Spleen (tissue), 7 donors: ENCODE measurements around the gene FARP1.

Experiments
- POLR2A ChIP-seq, 3 donors: fragments of 450-650 bp; IDR thresholded peaks; one replicate each; pipeline ENCODE4 v1.5.1; 2017; ENCODE audit warnings: antibody characterized with exemption in 3 of 3, mild to moderate bottlenecking in 1 of 3
- POLR2AphosphoS5 ChIP-seq, 3 donors: sonication (generic); formaldehyde crosslinking; IDR thresholded peaks; one replicate each; pipeline ENCODE4 v1.5.1; 2017; ENCODE audit warnings: antibody characterized with exemption in 3 of 3
- TF ChIP-seq, protein P1 (sequence below), 11 experiments: fragments of 200-600 bp in 7 of 11; fragments of 450-650 bp in 4 of 11; sonication (generic) in 4 of 11; IDR thresholded peaks in 8 of 11; conservative IDR thresholded peaks in 3 of 11; 1 replicate in 7 of 11; 2 replicates in 4 of 11; pipeline versions ENCODE4 v1.4.0 to v1.8.0; 2016 to 2021; ENCODE audit warnings: antibody characterized with exemption in 11 of 11, inconsistent platforms in 4 of 11, mild to moderate bottlenecking in 1 of 11
- donor health status: DM: no; HTN: no; CAD: no; lungs with moderate emphysema.
- donor health status: DM: no; HTN: no; CAD: no.
- donor health status: DM: no; HTN: no; CAD: no.

DNA sequence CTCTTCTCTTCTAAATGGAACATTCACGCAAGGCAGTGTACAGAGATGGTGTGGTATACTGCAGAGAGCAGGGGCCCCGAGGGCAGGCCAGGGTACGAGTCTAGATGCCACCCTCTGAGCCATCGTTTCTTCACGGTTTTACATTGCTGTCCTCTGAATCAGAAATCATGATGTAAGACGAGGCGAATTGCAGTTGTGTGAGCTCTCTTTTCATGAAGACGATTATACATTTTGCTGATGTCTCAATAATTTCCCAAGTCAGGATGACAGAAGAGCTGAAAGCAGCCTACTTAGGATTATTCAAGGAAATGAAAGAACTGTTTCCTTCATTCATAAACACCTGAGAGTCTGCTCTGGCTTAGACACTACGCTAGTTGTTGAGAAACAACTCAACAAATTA, 127.9 kb downstream of the FARP1 start:
- TF ChIP-seq POLR2A (IDR thresholded peaks at IDR 0.05) (no peak), POLR2AphosphoS5 (IDR thresholded peaks at IDR 0.05) (no peak)
- TF ChIP-seq, protein P1, sequence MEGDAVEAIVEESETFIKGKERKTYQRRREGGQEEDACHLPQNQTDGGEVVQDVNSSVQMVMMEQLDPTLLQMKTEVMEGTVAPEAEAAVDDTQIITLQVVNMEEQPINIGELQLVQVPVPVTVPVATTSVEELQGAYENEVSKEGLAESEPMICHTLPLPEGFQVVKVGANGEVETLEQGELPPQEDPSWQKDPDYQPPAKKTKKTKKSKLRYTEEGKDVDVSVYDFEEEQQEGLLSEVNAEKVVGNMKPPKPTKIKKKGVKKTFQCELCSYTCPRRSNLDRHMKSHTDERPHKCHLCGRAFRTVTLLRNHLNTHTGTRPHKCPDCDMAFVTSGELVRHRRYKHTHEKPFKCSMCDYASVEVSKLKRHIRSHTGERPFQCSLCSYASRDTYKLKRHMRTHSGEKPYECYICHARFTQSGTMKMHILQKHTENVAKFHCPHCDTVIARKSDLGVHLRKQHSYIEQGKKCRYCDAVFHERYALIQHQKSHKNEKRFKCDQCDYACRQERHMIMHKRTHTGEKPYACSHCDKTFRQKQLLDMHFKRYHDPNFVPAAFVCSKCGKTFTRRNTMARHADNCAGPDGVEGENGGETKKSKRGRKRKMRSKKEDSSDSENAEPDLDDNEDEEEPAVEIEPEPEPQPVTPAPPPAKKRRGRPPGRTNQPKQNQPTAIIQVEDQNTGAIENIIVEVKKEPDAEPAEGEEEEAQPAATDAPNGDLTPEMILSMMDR (IDR thresholded peaks at IDR 0.05 in 8 of 11, conservative IDR thresholded peaks at IDR 0.05 in 3 of 11): no peak
